ENCODE measurements around the gene IL21.

GRCh38 chr4:122663814-122664610 is 43.1 kb upstream of the IL21 start:
- TF ChIP-seq CTCF (IDR thresholded peaks at IDR 0.05) (no peak), SIN3A (IDR thresholded peaks at IDR 0.05; ENCODE audit: borderline replicate concordance, insufficient read depth, low read depth, low read length) (no peak)
- TF ChIP-seq, protein P1, sequence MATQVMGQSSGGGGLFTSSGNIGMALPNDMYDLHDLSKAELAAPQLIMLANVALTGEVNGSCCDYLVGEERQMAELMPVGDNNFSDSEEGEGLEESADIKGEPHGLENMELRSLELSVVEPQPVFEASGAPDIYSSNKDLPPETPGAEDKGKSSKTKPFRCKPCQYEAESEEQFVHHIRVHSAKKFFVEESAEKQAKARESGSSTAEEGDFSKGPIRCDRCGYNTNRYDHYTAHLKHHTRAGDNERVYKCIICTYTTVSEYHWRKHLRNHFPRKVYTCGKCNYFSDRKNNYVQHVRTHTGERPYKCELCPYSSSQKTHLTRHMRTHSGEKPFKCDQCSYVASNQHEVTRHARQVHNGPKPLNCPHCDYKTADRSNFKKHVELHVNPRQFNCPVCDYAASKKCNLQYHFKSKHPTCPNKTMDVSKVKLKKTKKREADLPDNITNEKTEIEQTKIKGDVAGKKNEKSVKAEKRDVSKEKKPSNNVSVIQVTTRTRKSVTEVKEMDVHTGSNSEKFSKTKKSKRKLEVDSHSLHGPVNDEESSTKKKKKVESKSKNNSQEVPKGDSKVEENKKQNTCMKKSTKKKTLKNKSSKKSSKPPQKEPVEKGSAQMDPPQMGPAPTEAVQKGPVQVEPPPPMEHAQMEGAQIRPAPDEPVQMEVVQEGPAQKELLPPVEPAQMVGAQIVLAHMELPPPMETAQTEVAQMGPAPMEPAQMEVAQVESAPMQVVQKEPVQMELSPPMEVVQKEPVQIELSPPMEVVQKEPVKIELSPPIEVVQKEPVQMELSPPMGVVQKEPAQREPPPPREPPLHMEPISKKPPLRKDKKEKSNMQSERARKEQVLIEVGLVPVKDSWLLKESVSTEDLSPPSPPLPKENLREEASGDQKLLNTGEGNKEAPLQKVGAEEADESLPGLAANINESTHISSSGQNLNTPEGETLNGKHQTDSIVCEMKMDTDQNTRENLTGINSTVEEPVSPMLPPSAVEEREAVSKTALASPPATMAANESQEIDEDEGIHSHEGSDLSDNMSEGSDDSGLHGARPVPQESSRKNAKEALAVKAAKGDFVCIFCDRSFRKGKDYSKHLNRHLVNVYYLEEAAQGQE (IDR thresholded peaks at IDR 0.05; ENCODE audit: insufficient read depth in 1 of 2, low read depth in 2 of 2, low read length in 1 of 2): no peak
